SK-N-SH (cell line): ENCODE results near the gene SH3TC1. TPM values are rescaled to one million over a fixed set of nuclear protein-coding genes. Genes with fewer than 3 reads are reported as not detected.

Experiments used
- CTCF ChIA-PET: fragments of 300-600, 350-600 bp; formaldehyde crosslinking; extraction: SDS; loops from one replicate; lab custom pipeline; 2021; lab: Yijun Ruan, JAX
- POLR2A ChIA-PET: fragments of 350-600 bp; sonication (Branson Sonifier 250); formaldehyde crosslinking; extraction: SDS; loops from one replicate; lab custom pipeline; 2020; ENCODE audit warnings: antibody characterized with exemption, inconsistent platforms; lab: Yijun Ruan, JAX
- DNase-seq: peaks from one replicate; pipeline ENCODE4 v3.0.0; 2012
- H2AFZ ChIP-seq: fragments of 200-600 bp; sonication (generic); 2 replicates; pipeline ENCODE4 v1.8.1; 2016; ENCODE audit warnings: antibody characterized with exemption, mild to moderate bottlenecking, low read depth
- H3F3A ChIP-seq: fragments of 200-600 bp; sonication (generic); replicated peaks from 2 replicates; pipeline ENCODE3; 2016; ENCODE audit warnings: antibody characterized with exemption, mild to moderate bottlenecking; ENCODE audit not compliant: insufficient read depth
- H3K27ac ChIP-seq, 2 experiments: fragments of 200-500 bp in 1 of 2; fragments of 200-600 bp in 1 of 2; sonication (Bioruptor generic) in 1 of 2; sonication (generic), shearing (Covaris generic) in 1 of 2; 2 replicates each; pipeline versions ENCODE4 v1.5.1 to v1.6.1; 2014 to 2016; ENCODE audit warnings: low read depth in 2 of 2, inconsistent platforms in 1 of 2, low read length in 1 of 2, mild to moderate bottlenecking in 1 of 2, mixed read lengths in 1 of 2
- H3K27me3 ChIP-seq: fragments of 200-600 bp; sonication (generic), shearing (Covaris generic); 2 replicates; pipeline ENCODE4 v1.6.1; 2016; ENCODE audit warnings: mixed run types; ENCODE audit not compliant: insufficient read depth
- H3K36me3 ChIP-seq, 2 experiments: fragments of 200-500 bp in 1 of 2; fragments of 200-600 bp in 1 of 2; sonication (Bioruptor generic) in 1 of 2; sonication (generic) in 1 of 2; replicated peaks in 1 of 2; 2 replicates each; pipeline versions ENCODE3 to v1.5.1; 2014 to 2016; ENCODE audit warnings: low read length in 1 of 2, mild to moderate bottlenecking in 1 of 2; ENCODE audit not compliant: insufficient read depth in 2 of 2, control insufficient read depth in 1 of 2
- H3K4me1 ChIP-seq, 2 experiments: fragments of 200-500 bp in 1 of 2; fragments of 200-600 bp in 1 of 2; sonication (Bioruptor generic) in 1 of 2; sonication (generic), shearing (Covaris generic) in 1 of 2; 2 replicates each; pipeline versions ENCODE4 v1.5.1 to v1.6.1; 2014 to 2016; ENCODE audit warnings: low read depth in 1 of 2, low read length in 1 of 2, mixed run types in 1 of 2; ENCODE audit not compliant: insufficient read depth in 2 of 2, control insufficient read depth in 1 of 2
- H3K4me2 ChIP-seq: fragments of 200-600 bp; sonication (generic), shearing (Covaris generic); 2 replicates; pipeline ENCODE4 v1.6.1; 2017; ENCODE audit warnings: mixed run types
- H3K4me3 ChIP-seq, 2 experiments: fragments of 200-500 bp in 1 of 2; fragments of 200-600 bp in 1 of 2; sonication (Bioruptor generic) in 1 of 2; sonication (generic), shearing (Covaris generic) in 1 of 2; 2 replicates each; pipeline versions ENCODE4 v1.5.1 to v1.8.1; 2014 to 2016; ENCODE audit warnings: low read depth in 2 of 2, inconsistent platforms in 1 of 2, low read length in 1 of 2, mild to moderate bottlenecking in 1 of 2, mixed read lengths in 1 of 2, moderate library complexity in 1 of 2
- H3K79me2 ChIP-seq: fragments of 200-600 bp; sonication (generic); 2 replicates; pipeline ENCODE4 v1.8.1; 2017; ENCODE audit warnings: mild to moderate bottlenecking; ENCODE audit not compliant: insufficient read depth
- H3K9ac ChIP-seq: fragments of 200-600 bp; sonication (generic); 2 replicates; pipeline ENCODE4 v1.6.1; 2017; ENCODE audit warnings: mixed run types
- H3K9me2 ChIP-seq: fragments of 200-600 bp; sonication (generic); 2 replicates; pipeline ENCODE4 v1.6.1; 2017; ENCODE audit warnings: mixed run types
- H3K9me3 ChIP-seq: fragments of 200-600 bp; sonication (generic); 2 replicates; pipeline ENCODE4 v1.6.1; 2017; ENCODE audit warnings: mixed run types, mild to moderate bottlenecking, moderate library complexity
- H4K20me1 ChIP-seq: fragments of 200-600 bp; sonication (generic); 2 replicates; pipeline ENCODE4 v1.6.1; 2017; ENCODE audit warnings: mild to moderate bottlenecking, mixed run types; ENCODE audit not compliant: insufficient read depth
- CHD2 ChIP-seq: fragments of 150-350 bp; IDR thresholded peaks from 2 replicates; pipeline ENCODE4 v1.6.1; 2018; ENCODE audit warnings: low read length; ENCODE audit not compliant: partially characterized antibody
- ELF1 ChIP-seq: IDR thresholded peaks from 2 replicates; pipeline ENCODE4 v1.4.0; 2012
- EP300 ChIP-seq, 2 experiments: IDR thresholded peaks; 2 replicates each; pipeline versions ENCODE4 v1.4.0 to v1.6.1; 2012; ENCODE audit warnings: borderline replicate concordance in 1 of 2, low read depth in 1 of 2, low read length in 1 of 2
- EZH2phosphoT487 ChIP-seq: fragments of 200-600 bp; sonication (generic); IDR thresholded peaks from 2 replicates; pipeline ENCODE4 v1.6.1; 2017; ENCODE audit warnings: low read depth, mixed run types, mild to moderate bottlenecking, antibody characterized with exemption, moderate library complexity, borderline replicate concordance
- FOXJ3 ChIP-seq: sonication (generic); formaldehyde crosslinking; IDR thresholded peaks from 2 replicates; pipeline ENCODE4 v1.5.1; 2020; ENCODE audit warnings: mild to moderate bottlenecking, missing genetic modification reagents
- GATA2 ChIP-seq: sonication (generic); formaldehyde crosslinking; IDR thresholded peaks from 2 replicates; pipeline ENCODE4 v1.5.0; 2020; ENCODE audit warnings: mild to moderate bottlenecking, missing genetic modification reagents
- IRF3 ChIP-seq: fragments of 150-350 bp; IDR thresholded peaks from 2 replicates; pipeline ENCODE4 v1.6.1; 2016; ENCODE audit warnings: mild to moderate bottlenecking, low read depth, low read length
- JUND ChIP-seq: IDR thresholded peaks from 2 replicates; pipeline ENCODE4 v1.4.0; 2012
- MEF2A ChIP-seq: IDR thresholded peaks from 2 replicates; pipeline ENCODE4 v1.4.0; 2012; ENCODE audit warnings: low read depth, borderline replicate concordance
- MXI1 ChIP-seq: IDR thresholded peaks from 2 replicates; pipeline ENCODE4 v1.6.1; 2012; ENCODE audit warnings: mild to moderate bottlenecking, low read depth, low read length, improper control_type of control experiment
- NFIC ChIP-seq: IDR thresholded peaks from 2 replicates; pipeline ENCODE4 v1.4.0; 2012; ENCODE audit warnings: borderline replicate concordance
- NRF1 ChIP-seq: IDR thresholded peaks from 2 replicates; pipeline ENCODE4 v1.6.1; 2012; ENCODE audit warnings: low read depth, mild to moderate bottlenecking, low read length
- RAD21 ChIP-seq: IDR thresholded peaks from 2 replicates; pipeline ENCODE4 v1.6.1; 2012; ENCODE audit warnings: mild to moderate bottlenecking, low read length
- RXRA ChIP-seq: IDR thresholded peaks from 2 replicates; pipeline ENCODE4 v1.4.0; 2012; ENCODE audit warnings: low read depth, mild to moderate bottlenecking, borderline replicate concordance
- TAF1 ChIP-seq: IDR thresholded peaks from 2 replicates; pipeline ENCODE4 v1.6.1; 2012; ENCODE audit warnings: low read depth, mild to moderate bottlenecking, low read length, moderate library complexity, borderline replicate concordance
- ZBTB33 ChIP-seq: IDR thresholded peaks from 2 replicates; pipeline ENCODE4 v1.4.0; 2012; ENCODE audit warnings: low read depth, borderline replicate concordance
- WGBS: methylation state at CpG from one replicate; pipeline ENCODE4 v1.1.6; 2017; ENCODE audit warnings: low lambda C conversion rate; 5-methylcytosine and 5-hydroxymethylcytosine counted together
- polyA plus RNA-seq, 3 experiments: library from polyadenylated mRNA; depleted of rRNA; stranded (reverse); fragments of >200 nt; gene quantifications; 2 replicates each; pipeline ENCODE4 v1.2.3, GENCODE V29; 2012
- TF ChIP-seq, protein P1 (sequence below): IDR thresholded peaks from 2 replicates; pipeline ENCODE4 v1.4.0; 2012; ENCODE audit warnings: low read depth, borderline replicate concordance
- TF ChIP-seq, protein P2 (sequence below): IDR thresholded peaks from 2 replicates; pipeline ENCODE4 v1.4.0; 2012; ENCODE audit warnings: low read depth
- TF ChIP-seq, protein P3 (sequence below): fragments of 200-600 bp; sonication (generic); IDR thresholded peaks from 2 replicates; pipeline ENCODE4 v1.6.1; 2017; ENCODE audit warnings: antibody characterized with exemption, mild to moderate bottlenecking, moderate library complexity

The SH3TC1 gene
- polyA plus RNA-seq, 1 of the 3 experiments (the other 2 are of a cell fraction), result 2.7 TPM

GRCh38 chr4:8238036-8238511, 39.0 kb downstream of the SH3TC1 start:
- peaks cover 4 to 19% of the 10 kb centered on the region in 2 experiments; a peak in 1 of 4 replicates for H3K4me1 ChIP-seq
- H3K4me3 ChIP-seq, result no peak overlapping the region
- no peak for TF ChIP-seq IRF3
- no peak for TF ChIP-seq NRF1
- TF ChIP-seq MEF2A, result no peak
- no peak for TF ChIP-seq ZBTB33
- TF ChIP-seq NFIC, result no peak
- no peak for TF ChIP-seq EZH2phosphoT487
- TF ChIP-seq EP300 (IDR thresholded peaks at IDR 0.05; ENCODE audit: borderline replicate concordance in 1 of 2, low read depth in 1 of 2, low read length in 1 of 2), result no peak
- TF ChIP-seq RXRA, result no peak
- no peak for TF ChIP-seq TAF1
- TF ChIP-seq JUND, result no peak
- TF ChIP-seq, protein P1, sequence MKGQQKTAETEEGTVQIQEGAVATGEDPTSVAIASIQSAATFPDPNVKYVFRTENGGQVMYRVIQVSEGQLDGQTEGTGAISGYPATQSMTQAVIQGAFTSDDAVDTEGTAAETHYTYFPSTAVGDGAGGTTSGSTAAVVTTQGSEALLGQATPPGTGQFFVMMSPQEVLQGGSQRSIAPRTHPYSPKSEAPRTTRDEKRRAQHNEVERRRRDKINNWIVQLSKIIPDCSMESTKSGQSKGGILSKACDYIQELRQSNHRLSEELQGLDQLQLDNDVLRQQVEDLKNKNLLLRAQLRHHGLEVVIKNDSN, result no peak
- TF ChIP-seq, protein P2, sequence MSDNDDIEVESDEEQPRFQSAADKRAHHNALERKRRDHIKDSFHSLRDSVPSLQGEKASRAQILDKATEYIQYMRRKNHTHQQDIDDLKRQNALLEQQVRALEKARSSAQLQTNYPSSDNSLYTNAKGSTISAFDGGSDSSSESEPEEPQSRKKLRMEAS, result no peak
- TF ChIP-seq, protein P3, sequence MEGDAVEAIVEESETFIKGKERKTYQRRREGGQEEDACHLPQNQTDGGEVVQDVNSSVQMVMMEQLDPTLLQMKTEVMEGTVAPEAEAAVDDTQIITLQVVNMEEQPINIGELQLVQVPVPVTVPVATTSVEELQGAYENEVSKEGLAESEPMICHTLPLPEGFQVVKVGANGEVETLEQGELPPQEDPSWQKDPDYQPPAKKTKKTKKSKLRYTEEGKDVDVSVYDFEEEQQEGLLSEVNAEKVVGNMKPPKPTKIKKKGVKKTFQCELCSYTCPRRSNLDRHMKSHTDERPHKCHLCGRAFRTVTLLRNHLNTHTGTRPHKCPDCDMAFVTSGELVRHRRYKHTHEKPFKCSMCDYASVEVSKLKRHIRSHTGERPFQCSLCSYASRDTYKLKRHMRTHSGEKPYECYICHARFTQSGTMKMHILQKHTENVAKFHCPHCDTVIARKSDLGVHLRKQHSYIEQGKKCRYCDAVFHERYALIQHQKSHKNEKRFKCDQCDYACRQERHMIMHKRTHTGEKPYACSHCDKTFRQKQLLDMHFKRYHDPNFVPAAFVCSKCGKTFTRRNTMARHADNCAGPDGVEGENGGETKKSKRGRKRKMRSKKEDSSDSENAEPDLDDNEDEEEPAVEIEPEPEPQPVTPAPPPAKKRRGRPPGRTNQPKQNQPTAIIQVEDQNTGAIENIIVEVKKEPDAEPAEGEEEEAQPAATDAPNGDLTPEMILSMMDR, result no peak
- no peak for TF ChIP-seq MXI1
- no peak for TF ChIP-seq GATA2 (CRISPR knock-in tag)
- TF ChIP-seq FOXJ3, result no peak
- TF ChIP-seq RAD21, result no peak
- no peak for TF ChIP-seq CHD2
- TF ChIP-seq ELF1, result no peak
- H2AFZ ChIP-seq, result no peak overlapping the region
- WGBS, result no CpG with 5 or more reads among the region's 14 CpGs
- DNase-seq, result no peak
- H3K79me2 ChIP-seq, result no peaks in the 10 kb centered on the region
- no peaks in the 10 kb centered on the region for H3K9me2 ChIP-seq
- H3K4me2 ChIP-seq, result no peak overlapping the region
- ChIA-PET POLR2A (no interaction called here), CTCF (interaction anchor here (0.6 to 5.2 kb wide), 10 partner anchors 9 to 170 kb away, joined by 3 to 45 read pairs (median 5); no protein-coding TSS in a partner anchor)
- no peak overlapping the region for H3K9ac ChIP-seq
- H4K20me1 ChIP-seq, result no peaks in the 10 kb centered on the region
- H3K27me3 ChIP-seq, result no peaks in the 10 kb centered on the region
- no peak overlapping the region for H3K27ac ChIP-seq
- no peaks in the 10 kb centered on the region for H3K36me3 ChIP-seq
- H3K9me3 ChIP-seq, result no peaks in the 10 kb centered on the region
- H3F3A ChIP-seq, result no peaks in the 10 kb centered on the region
